K562 (cell line): Measurements from ENCODE around the gene RARA. TPM values are rescaled to one million over a fixed set of nuclear protein-coding genes. Genes with fewer than 3 reads are reported as not detected.

Source experiments
- CCNT2 ChIP-seq: IDR thresholded peaks from 2 replicates; pipeline ENCODE4 v1.6.1; 2011; ENCODE audit warnings: borderline replicate concordance, low read depth, mild to moderate bottlenecking, moderate library complexity, mixed read lengths, low read length; ENCODE audit not compliant: insufficient read length; ENCODE audit errors: extremely low read depth
- CTCF ChIP-seq, 3 experiments: IDR thresholded peaks in 2 of 3; conservative IDR thresholded peaks in 1 of 3; 2 replicates each; pipeline ENCODE4 v1.5.1; 2011 to 2012; ENCODE audit warnings: low read length in 3 of 3, mild to moderate bottlenecking in 3 of 3, control low read depth in 2 of 3, improper control_type of control experiment in 1 of 3, inconsistent platforms in 1 of 3, low read depth in 1 of 3, mixed read lengths in 1 of 3, moderate library complexity in 1 of 3; ENCODE audit not compliant: insufficient read depth in 2 of 3
- RAD21 ChIP-seq, 2 experiments: fragments of 250-450 bp in 1 of 2; fragments of 450-650 bp in 1 of 2; sonication (Bioruptor Pico) in 1 of 2; formaldehyde crosslinking in 1 of 2; IDR thresholded peaks in 1 of 2; conservative IDR thresholded peaks in 1 of 2; 2 replicates each; pipeline versions ENCODE4 v1.4.0 to v1.8.0; 2020 to 2022; ENCODE audit warnings: mild to moderate bottlenecking in 2 of 2, moderate library complexity in 1 of 2
- REST ChIP-seq, 2 experiments: fragments of 450-650 bp; formaldehyde crosslinking in 1 of 2; IDR thresholded peaks; 2 replicates each; pipeline versions ENCODE4 v1.4.0 to v1.6.1; 2014 to 2020; ENCODE audit warnings: mild to moderate bottlenecking in 2 of 2, borderline replicate concordance in 1 of 2, low read depth in 1 of 2
- SUPT5H ChIP-seq: fragments of 450-650 bp; IDR thresholded peaks from 2 replicates; pipeline ENCODE4 v1.6.1; 2016
- U2AF1 ChIP-seq: fragments of 200-400 bp; formaldehyde crosslinking; optimal IDR thresholded peaks from 2 replicates; pipeline ENCODE3; 2017; ENCODE audit warnings: mild to moderate bottlenecking, low read depth, low read length, moderate library complexity
- polyA plus RNA-seq, 8 experiments: library from polyadenylated mRNA; depleted of rRNA in 4 of 8; stranded (reverse) in 5 of 8; unstranded in 3 of 8; fragments of >200 nt; fragmentation: Nextera tagmentation in 2 of 8; fragmentation: Illumina TruSeq in 1 of 8; extraction: Ambion mirVana in 2 of 8; extraction: Trizol in 1 of 8; gene quantifications; 2 replicates each; pipeline versions ENCODE4 v1.2.1 to v1.2.3, GENCODE V29; 2011 to 2014; ENCODE audit warnings: inconsistent platforms in 1 of 8, missing spikeins in 1 of 8
- total RNA-seq, 7 experiments: library from RNA; depleted of rRNA in 6 of 7; stranded (reverse); fragments of >200 nt in 6 of 7; fragmentation: Illumina TruSeq in 2 of 7; extraction: Trizol in 2 of 7; gene quantifications; 2 replicates each; pipeline versions ENCODE4 v1.2.1 to v1.2.3, GENCODE V29; 2011 to 2021; ENCODE audit warnings: low replicate concordance in 1 of 7

Gene RARA
- total and polyA plus RNA-seq, 9 of the 15 experiments (the other 6 are each of a cell fraction or from before 2014, with no cell fraction given), result 0.10 to 28.0 (median 7.9) TPM

- TF ChIP-seq REST (IDR thresholded peaks at IDR 0.05; ENCODE audit: borderline replicate concordance), result peak; percentile 68; the same call in 1 of the 2 replicates
- TF ChIP-seq REST (CRISPR knock-in tag; IDR thresholded peaks at IDR 0.05; ENCODE audit: low read depth), result no peak
- TF ChIP-seq CCNT2, result no peak
- TF ChIP-seq RAD21 (CRISPR knock-in tag; conservative IDR thresholded peaks at IDR 0.05 in 1 of 2, IDR thresholded peaks at IDR 0.05 in 1 of 2), result peak; percentile 38 to 52
- TF ChIP-seq CTCF (IDR thresholded peaks at IDR 0.05 in 2 of 3, conservative IDR thresholded peaks at IDR 0.05 in 1 of 3; ENCODE audit: insufficient read depth in 2 of 3, low read depth in 1 of 3, low read length in 3 of 3), result peak; percentile 32 to 58 (median 50); a peak in 5 of 6 replicates
- TF ChIP-seq U2AF1, result no peak
- peak; percentile 20; the same call in 1 of the 2 replicates for TF ChIP-seq SUPT5H
Observed at GRCh38 chr17:40399185-40399584, 90.2 kb downstream of the RARA start (continued).
